Mesodermal cell (in vitro differentiated cells): ENCODE results near the gene TUBB1.

ENCODE experiments used
- H3K27ac ChIP-seq: 2 replicates; pipeline ENCODE4 v1.7.0; 2013; ENCODE audit warnings: mild to moderate bottlenecking, low read depth, low read length, moderate library complexity; ENCODE audit not compliant: severe bottlenecking
- H3K36me3 ChIP-seq: 2 replicates; pipeline ENCODE4 v1.7.1; 2013; ENCODE audit warnings: mild to moderate bottlenecking, low read length, moderate library complexity; ENCODE audit not compliant: control insufficient read depth, insufficient read depth
- H3K4me1 ChIP-seq: one replicate; pipeline ENCODE4 v1.7.1; 2013; ENCODE audit warnings: mild to moderate bottlenecking, low read length; ENCODE audit not compliant: insufficient read depth, control insufficient read depth, poor library complexity, severe bottlenecking
- H3K4me3 ChIP-seq: 2 replicates; pipeline ENCODE4 v1.7.0; 2013; ENCODE audit warnings: low read length, control low read depth, mild to moderate bottlenecking; ENCODE audit not compliant: insufficient read depth, poor library complexity, severe bottlenecking; ENCODE audit errors: extremely low read depth
- H3K9me3 ChIP-seq: 2 replicates; pipeline ENCODE4 v1.7.1; 2013; ENCODE audit warnings: mild to moderate bottlenecking, low read length, moderate library complexity; ENCODE audit not compliant: control insufficient read depth
- WGBS, 2 experiments: methylation state at CpG; one replicate each; pipeline ENCODE4 v1.1.5; 2013; ENCODE audit warnings: missing lambda C conversion rate in 2 of 2; ENCODE audit not compliant: insufficient coverage in 2 of 2; 5-methylcytosine and 5-hydroxymethylcytosine counted together

The TUBB1 gene

DNA sequence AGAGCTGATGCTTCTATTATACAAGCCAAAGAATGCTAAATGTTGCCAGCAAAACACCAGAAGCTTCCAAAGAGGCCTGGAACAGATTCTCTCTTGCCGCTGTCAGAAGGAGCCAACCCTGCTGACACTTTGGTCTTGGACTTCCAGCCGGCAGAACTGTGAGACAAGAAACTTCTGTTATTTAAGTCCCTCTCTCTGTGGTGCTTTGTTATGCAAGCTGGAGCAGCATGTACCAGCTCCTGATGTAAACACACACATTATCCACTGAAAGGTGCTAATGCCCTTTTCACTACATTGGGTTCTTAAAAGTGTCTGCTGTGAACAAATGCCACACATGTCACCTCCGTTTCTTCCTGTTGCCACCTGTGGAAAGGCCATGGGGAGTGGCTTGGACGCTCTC lies 49.3 kb downstream of the TUBB1 start:
- Histone ChIP-seq H3K36me3 (no peaks in the 10 kb centered on the region), H3K27ac (no peak overlapping the region), H3K4me1 (peaks cover 7% of the 10 kb centered on the region), H3K4me3 (no peak overlapping the region), H3K9me3 (no peaks in the 10 kb centered on the region)
- 66 to 92% methylated on average over 1 to 4 of the region's 4 CpGs for WGBS, 2 experiments

GRCh38 chr20:59069026-59069425 lies 49.8 kb downstream of the TUBB1 start:
- Histone ChIP-seq H3K36me3 (no peaks in the 10 kb centered on the region), H3K4me3 (no peak overlapping the region), H3K27ac (no peak overlapping the region), H3K4me1 (peaks cover 2% of the 10 kb centered on the region), H3K9me3 (no peaks in the 10 kb centered on the region)
- WGBS, 2 experiments, result no CpG with 5 or more reads among the region's 2 CpGs

GRCh38 chr20:59071216-59071615 lies 52.0 kb downstream of the TUBB1 start:
- no peak overlapping the region for H3K27ac ChIP-seq
- no peak overlapping the region for H3K4me3 ChIP-seq
- H3K4me1 ChIP-seq, result no peaks in the 10 kb centered on the region
- H3K9me3 ChIP-seq, result no peaks in the 10 kb centered on the region
- no CpG with 5 or more reads among the region's 1 CpG for WGBS, 2 experiments
- H3K36me3 ChIP-seq, result no peaks in the 10 kb centered on the region

GRCh38 chr20:59073582-59073981 lies 54.4 kb downstream of the TUBB1 start:
- 67 to 83% methylated on average over 1 of the region's 1 CpG for WGBS, 2 experiments
- no peak overlapping the region for H3K27ac ChIP-seq
- H3K9me3 ChIP-seq, result no peaks in the 10 kb centered on the region
- H3K4me1 ChIP-seq, result no peaks in the 10 kb centered on the region
- no peaks in the 10 kb centered on the region for H3K36me3 ChIP-seq
- H3K4me3 ChIP-seq, result no peak overlapping the region

- WGBS, 2 experiments, result 70 to 82% methylated on average over 2 to 3 of the region's 3 CpGs
These were observed 55.2 kb downstream of the TUBB1 start for GRCh38 chr20:59074456-59074855.

DNA sequence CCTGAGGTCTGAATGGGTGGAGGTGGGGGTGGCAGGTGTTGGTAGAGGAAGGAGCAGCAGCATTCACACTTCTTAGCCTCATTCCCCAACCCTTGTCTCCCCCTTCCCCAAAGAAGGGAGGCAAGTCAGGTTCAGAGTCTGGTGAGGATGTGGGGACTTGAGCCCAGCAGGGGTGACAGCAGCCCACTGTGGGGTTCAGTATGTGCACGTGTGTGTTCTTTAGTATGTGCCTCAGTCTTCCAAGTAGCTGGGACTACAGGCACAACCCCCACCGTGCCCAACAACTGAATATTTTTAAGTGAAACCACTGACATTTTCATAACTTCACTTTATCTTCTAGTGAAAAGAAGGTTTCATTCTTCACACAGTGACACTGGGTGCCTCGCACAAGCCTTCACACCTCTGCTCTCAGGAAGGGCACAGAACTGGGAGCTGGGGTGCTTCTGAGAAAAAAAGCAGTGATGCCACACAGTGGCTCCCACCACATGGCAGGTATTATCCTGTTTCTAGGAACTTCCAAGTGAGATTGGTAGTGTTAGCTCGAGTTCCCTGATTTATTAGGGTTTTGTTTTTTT lies 56.8 kb downstream of the TUBB1 start:
- H3K9me3 ChIP-seq, result no peaks in the 10 kb centered on the region
- H3K27ac ChIP-seq, result no peak overlapping the region
- no peak overlapping the region for H3K4me3 ChIP-seq
- WGBS, 2 experiments, result 79% methylated on average over 2 of the region's 4 CpGs; no CpG with 5 or more reads in 1 of the 2 experiments
- no peaks in the 10 kb centered on the region for H3K36me3 ChIP-seq
- no peaks in the 10 kb centered on the region for H3K4me1 ChIP-seq

More at GRCh38 chr20:59074456-59074855, 55.2 kb downstream of the TUBB1 start:
- Histone ChIP-seq H3K36me3 (no peaks in the 10 kb centered on the region), H3K4me1 (no peaks in the 10 kb centered on the region), H3K27ac (no peak overlapping the region), H3K9me3 (no peaks in the 10 kb centered on the region), H3K4me3 (no peak overlapping the region)
